ENCODE results near the gene EYA2. TPM values are rescaled to one million over a fixed set of nuclear protein-coding genes. Genes with fewer than 3 reads are reported as not detected.

Gene EYA2
- total and polyA plus RNA-seq, 4 donors = 1.6 to 4.4 (median 2.1) TPM

DNA sequence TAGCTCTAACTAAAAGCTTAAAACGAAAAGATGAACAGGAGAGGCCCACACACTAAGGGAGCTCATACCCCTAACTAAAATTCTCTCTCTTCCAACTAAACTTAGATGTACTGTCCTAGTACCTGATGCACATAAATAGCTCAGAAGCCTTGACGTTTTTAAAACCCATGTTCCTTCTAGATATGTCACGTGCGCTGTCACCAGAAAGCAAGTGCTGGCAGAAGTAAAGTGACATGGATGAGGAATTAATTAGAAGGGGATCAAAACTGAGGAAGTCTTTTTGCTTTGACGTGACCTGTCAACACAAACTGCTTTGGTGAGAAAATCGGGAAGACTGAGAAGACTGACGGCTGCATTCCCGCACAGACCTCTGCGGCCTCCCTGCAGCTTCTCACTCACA, 319.3 kb downstream of the EYA2 start:
- Histone ChIP-seq H3K4me1 (ENCODE audit: control insufficient read depth in 5 of 5, insufficient read depth in 5 of 5, low read length in 5 of 5) (peaks cover 0 to 4% (median 0%) of the 10 kb centered on the region in 5 donors), H3K36me3 (ENCODE audit: control insufficient read depth in 4 of 4, insufficient read depth in 4 of 4, low read length in 4 of 4) (peaks cover 16 to 61% (median 42%) of the 10 kb centered on the region in 4 donors), H3K27me3 (ENCODE audit: control insufficient read depth in 3 of 3, insufficient read depth in 3 of 3, low read length in 2 of 3) (no peaks in the 10 kb centered on the region), H3K4me3 (no peak overlapping the region), H3K9ac (ENCODE audit: insufficient read depth in 1 of 2, low read length in 2 of 2) (no peak overlapping the region), H3K9me3 (ENCODE audit: control insufficient read depth in 4 of 4, insufficient read depth in 3 of 4, low read length in 3 of 4) (peaks cover 0 to 3% (median 0%) of the 10 kb centered on the region in 4 donors), H3K27ac (ENCODE audit: low read depth in 1 of 2, low read length in 1 of 2) (peak overlapping the region in 1 of 2 donors; percentile 58)
- no peak for DNase-seq
- TF ChIP-seq, protein P1, sequence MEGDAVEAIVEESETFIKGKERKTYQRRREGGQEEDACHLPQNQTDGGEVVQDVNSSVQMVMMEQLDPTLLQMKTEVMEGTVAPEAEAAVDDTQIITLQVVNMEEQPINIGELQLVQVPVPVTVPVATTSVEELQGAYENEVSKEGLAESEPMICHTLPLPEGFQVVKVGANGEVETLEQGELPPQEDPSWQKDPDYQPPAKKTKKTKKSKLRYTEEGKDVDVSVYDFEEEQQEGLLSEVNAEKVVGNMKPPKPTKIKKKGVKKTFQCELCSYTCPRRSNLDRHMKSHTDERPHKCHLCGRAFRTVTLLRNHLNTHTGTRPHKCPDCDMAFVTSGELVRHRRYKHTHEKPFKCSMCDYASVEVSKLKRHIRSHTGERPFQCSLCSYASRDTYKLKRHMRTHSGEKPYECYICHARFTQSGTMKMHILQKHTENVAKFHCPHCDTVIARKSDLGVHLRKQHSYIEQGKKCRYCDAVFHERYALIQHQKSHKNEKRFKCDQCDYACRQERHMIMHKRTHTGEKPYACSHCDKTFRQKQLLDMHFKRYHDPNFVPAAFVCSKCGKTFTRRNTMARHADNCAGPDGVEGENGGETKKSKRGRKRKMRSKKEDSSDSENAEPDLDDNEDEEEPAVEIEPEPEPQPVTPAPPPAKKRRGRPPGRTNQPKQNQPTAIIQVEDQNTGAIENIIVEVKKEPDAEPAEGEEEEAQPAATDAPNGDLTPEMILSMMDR (IDR thresholded peaks at IDR 0.05; ENCODE audit: control extremely low read depth, extremely low read depth) = no peak
- 93 to 96% methylated on average over 9 of the region's 9 CpGs for WGBS, 2 donors
- ATAC-seq (ENCODE audit: insufficient read depth, low FRiP score) = no peak

- no peaks in the 10 kb centered on the region for H3K27me3 ChIP-seq (ENCODE audit: control insufficient read depth in 3 of 3, insufficient read depth in 3 of 3, low read length in 2 of 3)
- peaks cover 0 to 3% (median 0%) of the 10 kb centered on the region in 4 donors for H3K9me3 ChIP-seq (ENCODE audit: control insufficient read depth in 4 of 4, insufficient read depth in 3 of 4, low read length in 3 of 4)
- WGBS, 2 donors = 90 to 95% methylated on average over 10 of the region's 10 CpGs
- TF ChIP-seq, protein P1 (IDR thresholded peaks at IDR 0.05; ENCODE audit: control extremely low read depth, extremely low read depth) = no peak
- DNase-seq = no peak
- peaks cover 23 to 56% (median 41%) of the 10 kb centered on the region in 4 donors for H3K36me3 ChIP-seq (ENCODE audit: control insufficient read depth in 4 of 4, insufficient read depth in 4 of 4, low read length in 4 of 4)
- no peak overlapping the region for H3K9ac ChIP-seq (ENCODE audit: insufficient read depth in 1 of 2, low read length in 2 of 2)
- no peak for ATAC-seq (ENCODE audit: insufficient read depth, low FRiP score)
- H3K4me1 ChIP-seq (ENCODE audit: control insufficient read depth in 5 of 5, insufficient read depth in 5 of 5, low read length in 5 of 5) = peaks cover 0 to 4% (median 0%) of the 10 kb centered on the region in 5 donors
- no peak overlapping the region for H3K27ac ChIP-seq (ENCODE audit: low read depth in 1 of 2, low read length in 1 of 2)
- H3K4me3 ChIP-seq = no peak overlapping the region
Measured at GRCh38 chr20:47215653-47216397, 321.2 kb downstream of the EYA2 start.

DNA sequence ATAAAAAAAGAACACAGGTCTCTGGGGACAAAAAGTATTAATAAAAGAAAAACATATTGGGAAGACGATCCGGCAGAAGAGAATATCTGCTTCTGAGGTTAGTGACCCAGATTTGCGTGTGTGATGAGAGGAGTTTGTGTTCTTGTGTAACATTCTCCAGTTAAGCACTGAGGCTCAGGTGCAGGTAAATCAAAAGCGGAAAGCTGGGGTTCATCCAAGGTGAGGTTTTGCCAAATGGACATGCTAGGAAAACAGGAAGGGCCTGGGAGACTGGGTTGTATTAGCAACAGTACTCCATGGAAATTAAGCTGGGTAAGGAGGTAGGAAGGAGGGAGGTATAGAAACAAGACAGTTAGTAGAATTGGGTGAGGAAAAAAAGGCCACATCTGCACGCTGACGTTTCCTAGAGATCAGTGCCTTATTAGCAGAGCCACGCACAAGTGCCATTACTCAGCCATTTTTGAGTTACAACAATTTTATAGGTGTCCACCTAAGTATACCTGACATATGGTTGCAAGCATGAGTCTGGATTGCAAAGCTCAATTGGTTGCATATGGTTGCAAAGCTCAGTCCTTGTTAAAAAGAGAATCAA, 322.3 kb downstream of the EYA2 start:
- peaks cover 17 to 50% (median 40%) of the 10 kb centered on the region in 4 donors for H3K36me3 ChIP-seq (ENCODE audit: control insufficient read depth in 4 of 4, insufficient read depth in 4 of 4, low read length in 4 of 4)
- no peaks in the 10 kb centered on the region for H3K27me3 ChIP-seq (ENCODE audit: control insufficient read depth in 3 of 3, insufficient read depth in 3 of 3, low read length in 2 of 3)
- no peak overlapping the region for H3K4me3 ChIP-seq
- WGBS, 2 donors = 79 to 85% methylated on average over 7 of the region's 7 CpGs
- peaks cover 0 to 3% (median 0%) of the 10 kb centered on the region in 4 donors for H3K9me3 ChIP-seq (ENCODE audit: control insufficient read depth in 4 of 4, insufficient read depth in 3 of 4, low read length in 3 of 4)
- TF ChIP-seq, protein P1 (IDR thresholded peaks at IDR 0.05; ENCODE audit: control extremely low read depth, extremely low read depth) = no peak
- H3K4me1 ChIP-seq (ENCODE audit: control insufficient read depth in 5 of 5, insufficient read depth in 5 of 5, low read length in 5 of 5) = peaks cover 0 to 4% (median 0%) of the 10 kb centered on the region in 5 donors
- ATAC-seq (ENCODE audit: insufficient read depth, low FRiP score) = no peak
- H3K27ac ChIP-seq (ENCODE audit: low read depth in 1 of 2, low read length in 1 of 2) = no peak overlapping the region
- DNase-seq = no peak
- no peak overlapping the region for H3K9ac ChIP-seq (ENCODE audit: insufficient read depth in 1 of 2, low read length in 2 of 2)
